IPS DF 6.9 (cell line): ENCODE data around the gene SEMA3E.

Source experiments
- DNase-seq: peaks from one replicate; pipeline ENCODE4 v3.0.0-alpha.2; 2013; ENCODE audit warnings: low read depth, low spot score
- H3K27ac ChIP-seq: one replicate; pipeline ENCODE4 v1.5.1; 2013; ENCODE audit warnings: low read length, control low read depth
- H3K27me3 ChIP-seq: 2 replicates; pipeline ENCODE4 v1.6.1; 2013; ENCODE audit warnings: mild to moderate bottlenecking, low read length; ENCODE audit not compliant: control insufficient read depth, insufficient read depth
- H3K36me3 ChIP-seq: 2 replicates; pipeline ENCODE4 v1.6.1; 2013; ENCODE audit warnings: low read length; ENCODE audit not compliant: control insufficient read depth, insufficient read depth
- H3K4me1 ChIP-seq: 2 replicates; pipeline ENCODE4 v1.6.1; 2013; ENCODE audit warnings: low read length; ENCODE audit not compliant: control insufficient read depth, insufficient read depth
- H3K4me3 ChIP-seq: 2 replicates; pipeline ENCODE4 v1.5.1; 2013; ENCODE audit warnings: mild to moderate bottlenecking, low read length
- H3K9me3 ChIP-seq: 2 replicates; pipeline ENCODE4 v1.6.1; 2013; ENCODE audit warnings: low read length, inconsistent platforms; ENCODE audit not compliant: control insufficient read depth, insufficient read depth
- WGBS: extraction: QIAGEN DNeasy Blood & Tissue Kit; methylation state at CpG from one replicate; pipeline ENCODE4 v1.1.7; 2013; ENCODE audit warnings: mixed read lengths, missing lambda C conversion rate; ENCODE audit not compliant: insufficient read length, insufficient coverage; 5-methylcytosine and 5-hydroxymethylcytosine counted together

The SEMA3E gene

GRCh38 chr7:83388436-83388835, 260.5 kb downstream of the SEMA3E start:
- Histone ChIP-seq H3K27me3 (no peaks in the 10 kb centered on the region), H3K36me3 (no peaks in the 10 kb centered on the region), H3K4me3 (no peak overlapping the region), H3K27ac (no peak overlapping the region), H3K4me1 (no peaks in the 10 kb centered on the region), H3K9me3 (no peaks in the 10 kb centered on the region)
- DNase-seq: no peak

DNA sequence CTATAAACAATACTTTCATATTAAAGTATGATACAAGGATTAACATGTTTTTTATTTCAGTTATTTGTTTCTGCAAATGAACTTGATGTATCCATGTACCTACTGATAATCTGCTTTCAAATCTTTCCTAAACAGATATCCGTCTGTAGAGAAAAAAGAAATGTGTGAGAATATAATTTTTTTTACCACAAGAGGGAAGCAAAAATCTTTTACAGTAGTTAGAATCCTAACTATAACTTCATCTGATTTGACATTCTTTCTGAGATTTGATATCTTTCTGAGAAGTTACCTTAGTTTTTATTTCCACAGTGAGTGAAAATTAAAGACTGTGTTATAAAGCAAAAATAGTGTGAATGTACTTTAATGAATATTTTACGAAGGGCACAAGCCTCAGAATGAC, 282.3 kb downstream of the SEMA3E start:
- no CpG with 5 or more reads among the region's 2 CpGs for WGBS
- Histone ChIP-seq H3K9me3 (no peaks in the 10 kb centered on the region), H3K27ac (no peak overlapping the region), H3K27me3 (no peaks in the 10 kb centered on the region), H3K4me3 (no peak overlapping the region), H3K36me3 (no peaks in the 10 kb centered on the region), H3K4me1 (no peaks in the 10 kb centered on the region)
- no peak for DNase-seq

- no peak for DNase-seq
- no peaks in the 10 kb centered on the region for H3K36me3 ChIP-seq
- no peaks in the 10 kb centered on the region for H3K27me3 ChIP-seq
- H3K4me3 ChIP-seq: no peak overlapping the region
- H3K9me3 ChIP-seq: no peaks in the 10 kb centered on the region
- no peaks in the 10 kb centered on the region for H3K4me1 ChIP-seq
- no peak overlapping the region for H3K27ac ChIP-seq
Measured at GRCh38 chr7:83365746-83366145, 283.2 kb downstream of the SEMA3E start.

DNA sequence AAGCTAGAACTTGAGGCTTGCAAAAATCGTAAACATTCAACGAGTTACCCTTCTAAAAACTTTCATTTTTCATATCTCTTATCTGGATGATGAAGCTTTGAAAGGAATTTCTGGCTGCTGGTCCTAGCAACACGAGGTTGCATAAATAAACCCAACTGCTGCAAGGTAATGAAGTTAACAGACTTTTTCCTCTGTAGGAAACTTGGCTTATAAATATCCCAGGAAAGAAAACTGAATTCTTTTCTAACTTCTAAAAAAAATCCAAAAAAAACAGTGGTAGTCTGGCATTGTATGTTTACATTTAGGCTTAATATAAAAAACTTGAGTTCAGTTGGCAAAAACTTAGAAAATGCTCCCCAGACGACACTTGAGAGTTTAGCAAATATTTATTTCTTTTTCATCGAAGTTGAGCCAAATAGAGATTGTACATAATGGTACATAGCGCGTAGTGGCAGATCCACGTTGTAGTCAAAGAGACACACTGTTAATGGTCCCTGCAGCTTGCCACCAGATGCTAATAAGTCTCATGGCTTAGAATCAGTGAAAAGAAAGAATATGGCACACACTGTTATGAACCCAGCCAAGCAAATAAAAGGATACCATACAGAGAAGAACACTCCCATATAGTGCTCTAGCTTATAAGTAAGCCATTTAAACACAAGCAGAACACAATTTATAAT, 285.9 kb downstream of the SEMA3E start:
- WGBS: no CpG with 5 or more reads among the region's 8 CpGs
- Histone ChIP-seq H3K27me3 (no peaks in the 10 kb centered on the region), H3K4me1 (no peaks in the 10 kb centered on the region), H3K36me3 (no peaks in the 10 kb centered on the region), H3K9me3 (no peaks in the 10 kb centered on the region), H3K27ac (no peak overlapping the region), H3K4me3 (no peak overlapping the region)
- DNase-seq: no peak

- no CpG with 5 or more reads among the region's 1 CpG for WGBS
Measured at GRCh38 chr7:83359108-83359507, 289.8 kb downstream of the SEMA3E start.

GRCh38 chr7:83355143-83355542, 293.8 kb downstream of the SEMA3E start:
- H3K4me3 ChIP-seq: no peak overlapping the region
- WGBS: no CpG with 5 or more reads among the region's 3 CpGs
- no peak for DNase-seq
- H3K36me3 ChIP-seq: no peaks in the 10 kb centered on the region
- H3K9me3 ChIP-seq: no peaks in the 10 kb centered on the region
- H3K27ac ChIP-seq: no peak overlapping the region
- no peaks in the 10 kb centered on the region for H3K4me1 ChIP-seq
- H3K27me3 ChIP-seq: no peaks in the 10 kb centered on the region

More at GRCh38 chr7:83359108-83359507, 289.8 kb downstream of the SEMA3E start:
- H3K4me1 ChIP-seq: no peaks in the 10 kb centered on the region
- no peak overlapping the region for H3K4me3 ChIP-seq
- H3K27me3 ChIP-seq: no peaks in the 10 kb centered on the region
- H3K9me3 ChIP-seq: no peaks in the 10 kb centered on the region
- DNase-seq: no peak
- H3K36me3 ChIP-seq: no peaks in the 10 kb centered on the region
- H3K27ac ChIP-seq: no peak overlapping the region

GRCh38 chr7:83347945-83348444, 300.9 kb downstream of the SEMA3E start:
- no CpG with 5 or more reads among the region's 5 CpGs for WGBS
- Histone ChIP-seq H3K27me3 (no peaks in the 10 kb centered on the region), H3K27ac (no peak overlapping the region), H3K4me1 (no peaks in the 10 kb centered on the region), H3K36me3 (no peaks in the 10 kb centered on the region), H3K9me3 (no peaks in the 10 kb centered on the region), H3K4me3 (no peak overlapping the region)
- DNase-seq: no peak

DNA sequence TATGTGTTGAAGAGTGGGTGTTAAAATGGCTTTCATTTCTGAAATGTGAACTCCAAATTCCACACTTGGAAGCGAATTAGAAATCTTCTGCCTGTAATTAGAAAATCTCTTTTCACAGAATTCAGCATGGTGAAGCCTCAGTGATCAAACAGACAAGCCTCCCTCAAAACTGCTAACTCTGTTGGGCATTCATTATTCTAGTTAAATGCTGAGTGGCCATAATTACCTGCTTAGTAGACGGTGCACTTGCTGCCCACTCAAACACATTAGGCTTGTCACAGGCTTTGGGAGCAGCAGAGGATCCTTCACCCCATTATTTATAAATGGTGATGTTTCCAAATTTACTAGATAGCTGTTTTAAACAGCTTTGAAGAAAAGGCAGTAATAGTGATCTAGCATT, 309.0 kb downstream of the SEMA3E start:
- no peaks in the 10 kb centered on the region for H3K4me1 ChIP-seq
- H3K9me3 ChIP-seq: no peaks in the 10 kb centered on the region
- no CpG with 5 or more reads among the region's 2 CpGs for WGBS
- no peaks in the 10 kb centered on the region for H3K36me3 ChIP-seq
- H3K27me3 ChIP-seq: no peaks in the 10 kb centered on the region
- no peak overlapping the region for H3K4me3 ChIP-seq
- no peak overlapping the region for H3K27ac ChIP-seq
- no peak for DNase-seq

DNA sequence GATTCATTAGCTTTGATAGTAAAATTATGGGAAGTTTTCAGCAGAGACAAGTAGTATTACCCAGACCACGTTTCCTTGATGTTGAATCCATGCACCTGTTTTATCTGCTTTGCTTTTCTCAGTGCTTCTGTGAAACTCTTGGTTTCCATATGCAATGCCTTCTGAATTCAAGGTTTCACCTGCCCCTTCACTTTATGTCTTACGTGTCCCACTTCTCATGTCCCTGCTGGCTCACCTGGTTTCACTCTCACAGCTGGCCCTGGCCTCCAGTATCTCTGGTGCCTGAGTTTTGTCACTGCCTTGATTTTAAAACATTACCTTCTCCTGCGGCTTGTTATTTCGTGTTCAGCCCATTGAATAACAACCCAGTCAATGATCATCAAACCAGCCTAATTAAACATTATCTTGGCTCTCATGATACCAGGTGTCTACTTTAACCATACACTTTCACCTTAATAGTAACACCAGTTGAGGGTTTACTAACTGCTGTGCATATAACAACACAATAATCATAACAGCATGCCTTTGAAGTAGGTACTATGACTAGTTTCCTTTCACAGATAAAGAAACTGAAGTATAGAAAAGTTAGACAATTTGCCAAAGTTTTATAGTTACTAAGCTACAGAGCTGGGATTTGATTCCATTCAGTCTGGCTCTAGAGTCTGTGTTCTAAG, 310.5 kb downstream of the SEMA3E start:
- Histone ChIP-seq H3K4me3 (no peak overlapping the region), H3K4me1 (no peaks in the 10 kb centered on the region), H3K36me3 (no peaks in the 10 kb centered on the region), H3K27ac (no peak overlapping the region), H3K9me3 (no peaks in the 10 kb centered on the region), H3K27me3 (no peaks in the 10 kb centered on the region)
- DNase-seq: no peak
- no CpG with 5 or more reads among the region's 4 CpGs for WGBS

DNA sequence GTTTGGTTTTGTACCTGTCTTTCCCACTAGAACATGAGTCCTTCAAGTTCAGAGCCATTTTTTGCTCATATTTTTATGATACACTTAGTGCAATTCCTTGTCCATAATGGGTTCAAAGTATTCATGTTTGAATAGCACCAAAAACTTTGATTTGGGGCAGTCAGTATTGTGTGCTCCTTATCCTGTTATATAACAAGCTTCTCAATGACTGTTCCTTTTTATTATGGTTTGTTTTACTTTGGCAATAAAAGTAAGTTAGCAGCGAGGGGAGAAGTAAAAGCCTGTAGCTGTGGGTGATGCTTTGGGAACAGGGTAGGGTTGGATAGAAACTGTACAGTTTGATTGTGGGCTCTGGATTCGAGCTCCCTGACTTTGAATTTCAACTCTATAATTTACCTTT, 311.9 kb downstream of the SEMA3E start:
- no peaks in the 10 kb centered on the region for H3K9me3 ChIP-seq
- no peak overlapping the region for H3K4me3 ChIP-seq
- DNase-seq: no peak
- H3K27me3 ChIP-seq: no peaks in the 10 kb centered on the region
- H3K27ac ChIP-seq: no peak overlapping the region
- H3K36me3 ChIP-seq: no peaks in the 10 kb centered on the region
- H3K4me1 ChIP-seq: no peaks in the 10 kb centered on the region
- no CpG with 5 or more reads among the region's 2 CpGs for WGBS

- DNase-seq: no peak
- Histone ChIP-seq H3K4me3 (no peak overlapping the region), H3K27ac (no peak overlapping the region), H3K27me3 (no peaks in the 10 kb centered on the region), H3K36me3 (no peaks in the 10 kb centered on the region), H3K9me3 (no peaks in the 10 kb centered on the region; the same call in 1 of the 2 replicates), H3K4me1 (no peaks in the 10 kb centered on the region)
- WGBS: no CpG with 5 or more reads among the region's 2 CpGs
Measured at GRCh38 chr7:83326223-83326622, 322.7 kb downstream of the SEMA3E start.
